ENCODE data around the gene TPGS2.
"Not testable (repeated sequence)": the region's sequence is repeated elsewhere in the genome, so short reads cannot be mapped to it uniquely, and the experiment has no call there.

The TPGS2 gene

DNA sequence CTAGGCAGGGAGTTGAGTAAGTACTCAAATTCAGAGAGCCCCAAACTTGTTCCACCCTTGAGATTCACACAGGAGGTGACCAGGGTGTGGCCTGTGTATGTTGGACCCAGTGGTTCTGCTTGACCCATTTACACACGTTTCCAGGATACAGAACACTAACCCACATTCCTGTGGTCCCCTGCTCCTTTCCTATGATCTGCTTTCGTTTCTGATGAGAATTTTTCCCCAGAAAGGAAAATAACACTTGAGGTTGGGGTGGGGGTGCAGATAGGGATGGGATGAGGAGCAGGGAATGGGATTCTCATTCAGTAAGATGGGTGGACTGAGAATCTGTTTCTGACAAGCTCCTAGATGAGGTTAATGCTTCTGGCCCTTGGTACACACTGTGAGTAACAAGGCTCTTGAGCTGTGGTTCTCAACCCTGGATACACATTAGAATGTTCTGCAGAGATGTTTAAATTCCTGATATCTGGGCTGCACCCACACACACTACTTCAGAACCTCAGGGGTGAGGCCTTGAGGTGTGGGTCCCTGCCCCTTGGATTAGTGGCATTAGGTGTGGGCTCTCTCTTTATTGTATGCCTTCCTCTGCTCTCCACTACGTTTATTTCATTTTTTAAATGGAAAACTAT, 58.4 kb downstream of the TPGS2 start:
- DNase-seq = no peak

DNA sequence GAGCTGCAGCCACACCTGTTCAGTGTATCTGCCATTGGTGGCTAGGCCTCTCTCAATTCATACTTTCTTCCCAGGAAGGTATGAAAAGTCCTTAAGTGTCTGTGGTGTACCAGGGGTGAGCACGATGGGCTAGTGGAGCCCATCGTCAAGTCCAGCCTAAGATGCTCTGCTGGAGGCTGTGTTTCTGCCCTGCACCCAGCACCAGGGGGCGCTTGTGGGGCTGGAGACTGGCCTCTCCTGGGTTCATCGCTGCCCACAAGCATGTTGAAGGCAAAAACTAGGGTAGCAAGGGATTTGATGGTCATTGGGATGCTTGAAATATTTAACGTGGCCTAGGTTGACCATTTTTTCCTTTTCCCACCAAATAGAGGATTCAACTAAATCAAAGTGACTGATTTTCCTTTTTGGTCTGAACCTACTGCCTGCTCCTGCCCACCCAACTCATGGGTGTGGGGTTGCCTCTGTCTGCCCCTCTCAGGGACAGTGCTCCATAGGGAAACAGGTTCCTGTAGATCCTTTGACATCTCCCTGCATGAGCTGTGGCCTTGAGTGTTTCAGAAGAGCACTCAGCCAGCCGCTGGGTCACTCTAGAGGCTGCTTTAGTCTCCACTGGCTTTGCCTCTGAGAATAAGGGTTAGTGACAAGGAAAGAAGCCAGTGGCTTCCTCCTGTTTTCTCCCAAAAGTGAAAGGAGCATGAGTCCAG, 59.0 kb downstream of the TPGS2 start:
- DNase-seq = no peak

DNA sequence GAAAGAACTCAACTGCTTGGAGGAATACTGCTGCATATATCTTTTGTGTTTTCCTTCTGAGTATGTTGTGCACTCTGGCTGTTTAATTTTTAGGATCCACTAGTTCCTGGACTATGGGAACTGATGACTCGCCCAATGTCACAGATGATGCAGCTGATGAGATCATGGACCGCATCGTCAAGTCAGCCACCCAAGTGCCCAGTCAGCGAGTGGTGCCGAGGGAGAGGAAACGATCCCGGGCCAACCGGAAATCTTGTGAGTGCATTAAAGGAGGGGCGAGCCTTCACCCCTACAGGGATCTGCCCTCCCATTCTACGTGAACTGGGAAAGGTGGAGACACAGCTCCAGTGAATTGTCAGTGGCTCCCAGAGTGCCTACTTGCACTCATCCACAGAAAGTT, 59.6 kb downstream of the TPGS2 start:
- DNase-seq = no peak

DNA sequence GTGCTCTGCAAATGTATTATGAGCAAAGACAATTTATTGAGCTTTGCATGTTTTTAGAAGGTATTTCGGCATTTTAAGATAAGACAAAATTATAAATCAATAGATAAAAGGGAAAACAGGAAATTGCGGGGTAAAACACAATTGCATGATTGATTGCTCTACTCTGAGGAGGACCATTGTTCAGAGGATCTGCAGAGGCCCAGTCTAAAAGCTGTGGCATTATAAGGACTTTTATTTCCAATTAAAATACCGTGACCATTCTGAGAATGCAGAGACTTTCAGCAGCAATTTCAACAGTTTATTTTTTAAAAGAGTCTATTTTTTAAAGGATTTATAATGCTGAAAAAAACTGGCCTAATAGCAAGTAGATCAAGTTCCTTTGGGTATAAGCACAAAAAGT, 62.0 kb downstream of the TPGS2 start:
- no peak for DNase-seq

DNA sequence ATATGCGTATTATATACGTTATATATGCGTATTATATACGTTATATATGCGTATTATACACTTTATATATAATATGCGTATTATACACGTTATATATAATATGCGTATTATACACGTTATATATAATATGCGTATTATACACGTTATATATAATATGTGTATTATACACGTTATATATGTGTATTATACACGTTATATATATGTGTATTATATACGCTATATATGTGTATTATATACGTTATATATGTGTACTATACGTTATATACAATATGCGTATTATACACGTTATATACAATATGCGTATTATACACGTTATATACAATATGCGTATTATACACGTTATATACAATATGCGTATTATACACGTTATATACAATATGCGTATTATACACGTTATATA, 65.8 kb downstream of the TPGS2 start:
- DNase-seq = not testable (repeated sequence)

DNA sequence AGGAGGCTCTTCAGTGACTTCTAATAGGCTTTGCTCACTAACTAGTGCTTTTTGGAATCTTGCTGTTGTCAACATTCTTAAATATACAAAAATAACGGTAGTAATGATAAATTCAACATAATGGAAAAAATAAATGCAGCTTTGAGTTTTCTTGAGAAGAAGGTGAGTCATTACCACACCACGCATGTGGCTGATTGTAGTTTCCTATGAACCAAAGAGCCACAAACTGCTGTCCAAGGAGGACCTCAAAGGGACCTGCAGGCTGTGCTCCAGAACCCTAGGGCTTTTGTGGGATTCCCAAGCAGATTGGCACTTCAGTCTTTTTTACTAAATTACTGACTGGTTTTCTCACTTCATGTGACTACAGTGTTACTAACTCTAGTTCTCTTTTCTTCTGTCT, 66.7 kb downstream of the TPGS2 start:
- DNase-seq = no peak

DNA sequence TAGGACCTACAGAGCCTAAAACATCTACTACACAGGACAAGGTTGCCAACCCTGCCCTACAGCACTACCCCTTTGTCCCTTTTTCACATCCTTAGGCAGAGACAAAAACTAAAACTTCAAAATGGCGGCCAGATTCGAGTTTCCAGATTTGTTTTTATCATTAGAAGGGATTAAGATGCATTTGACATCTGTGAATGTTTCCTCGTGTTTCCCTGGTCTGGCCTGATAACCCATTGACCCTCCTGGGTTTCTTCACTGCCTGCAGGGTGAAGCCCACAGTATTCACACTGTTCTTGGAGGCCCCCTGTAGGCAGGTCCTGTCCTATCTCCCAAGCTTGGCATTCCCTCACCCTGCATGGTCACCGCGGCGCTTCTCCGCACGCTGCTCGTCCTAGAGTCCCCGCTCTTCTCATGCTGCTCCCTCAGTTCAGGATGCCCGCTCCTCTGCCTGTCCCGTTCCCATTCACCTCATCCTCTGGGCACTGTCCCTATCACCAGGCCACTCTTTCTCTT, 67.6 kb downstream of the TPGS2 start:
- no peak for DNase-seq

DNA sequence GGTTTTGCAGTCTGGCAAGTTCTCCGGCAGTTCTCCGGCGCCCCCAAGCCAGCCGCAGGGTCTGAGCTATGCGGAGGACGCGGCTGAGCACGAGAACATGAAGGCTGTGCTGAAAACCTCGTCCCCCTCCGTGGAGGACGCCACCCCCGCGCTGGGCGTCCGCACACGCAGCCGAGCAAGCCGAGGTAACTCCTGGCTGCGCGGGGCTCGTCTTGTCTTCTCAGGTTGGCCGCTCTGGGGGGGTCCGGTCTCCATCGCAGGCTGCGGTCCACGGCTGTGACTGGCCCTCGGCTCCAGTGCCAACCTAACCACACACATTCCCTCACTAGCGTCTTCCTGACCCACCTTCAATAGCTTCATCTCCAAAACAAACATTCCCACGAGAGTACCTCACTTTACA, 68.2 kb downstream of the TPGS2 start:
- no peak for DNase-seq

DNA sequence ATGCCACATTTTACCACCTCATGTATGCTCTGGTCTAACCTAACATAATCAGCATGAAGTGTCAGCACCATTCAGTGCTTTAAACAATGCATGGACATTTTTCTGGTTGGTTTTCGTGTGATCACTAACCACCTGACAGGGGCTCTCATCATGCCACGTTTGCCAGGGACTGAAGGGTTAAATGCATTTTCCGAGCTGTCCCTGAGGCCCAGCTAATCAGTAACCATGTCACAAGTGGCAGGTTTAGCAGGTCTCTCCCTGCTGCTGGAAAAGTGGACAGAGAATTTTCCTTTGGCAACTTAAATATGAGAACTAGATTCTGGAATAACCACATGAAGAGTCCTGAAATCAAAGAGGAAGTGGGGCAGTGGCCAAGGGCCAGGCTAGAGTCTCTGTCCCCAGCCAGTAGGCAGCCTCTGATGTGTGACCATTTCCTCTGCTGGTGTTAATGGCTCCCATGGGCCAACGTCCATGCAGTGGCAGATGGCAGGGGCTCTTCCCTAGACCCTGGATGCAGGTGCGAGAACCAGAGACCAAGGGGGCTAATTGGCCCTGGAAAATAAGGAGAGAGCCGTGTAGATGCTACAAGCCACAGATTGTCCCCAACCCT, 69.5 kb downstream of the TPGS2 start:
- DNase-seq = no peak

DNA sequence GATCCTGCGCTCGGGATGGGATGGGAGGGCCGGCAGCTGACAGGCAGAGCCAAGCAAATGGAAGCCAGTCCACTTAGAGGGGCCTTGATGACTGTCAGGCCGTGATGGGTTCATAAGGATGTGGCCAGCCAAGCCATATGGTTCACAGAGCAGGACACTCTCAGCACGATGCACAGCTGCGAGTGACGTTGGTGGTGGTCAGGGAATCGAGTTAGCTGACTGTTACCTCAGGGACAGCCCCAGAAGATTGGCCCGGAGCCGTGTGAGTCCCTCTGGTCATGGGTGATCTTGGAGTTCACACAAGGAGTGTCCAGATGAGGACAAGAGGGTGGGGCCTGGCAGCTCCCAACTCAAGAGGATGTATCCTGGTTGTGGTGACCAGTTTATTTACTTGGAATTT, 70.2 kb downstream of the TPGS2 start:
- no peak for DNase-seq

DNA sequence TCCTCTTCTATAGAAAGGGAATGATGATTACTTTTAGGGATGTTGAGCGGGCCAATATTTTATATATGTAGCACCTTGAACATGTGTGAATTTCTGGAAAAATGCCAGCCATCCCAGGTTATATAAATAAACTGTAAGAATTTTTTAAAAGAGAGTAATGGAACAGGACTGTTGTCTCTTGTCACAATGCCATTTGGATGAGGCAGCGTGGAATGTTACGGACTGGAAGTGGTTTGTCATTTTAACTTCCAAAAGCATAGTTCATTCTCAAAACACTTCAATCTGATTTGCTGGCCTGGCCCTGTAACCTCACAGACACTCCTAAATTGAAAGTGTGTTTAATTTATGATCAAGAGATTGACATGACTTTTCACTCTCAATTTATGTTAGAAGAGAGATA, 70.8 kb downstream of the TPGS2 start:
- DNase-seq = no peak

DNA sequence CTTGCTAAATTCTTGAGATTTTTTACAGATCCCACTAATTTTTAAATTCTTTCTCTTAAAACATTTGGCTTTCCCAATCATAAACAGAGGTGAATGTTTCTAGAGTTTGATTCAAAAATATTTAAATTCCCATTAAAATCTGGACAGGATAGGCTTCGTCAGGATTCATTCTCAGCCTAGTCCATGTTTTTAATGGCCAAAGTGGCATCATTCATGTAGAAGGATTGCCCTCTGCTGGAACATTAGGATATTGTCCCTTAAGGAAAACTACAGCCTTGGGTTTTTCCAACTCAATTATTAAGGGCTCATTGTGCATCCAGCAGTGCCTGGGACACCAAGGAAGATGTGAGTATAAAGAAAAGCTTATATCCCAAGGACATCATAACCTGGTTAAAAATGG, 71.7 kb downstream of the TPGS2 start:
- DNase-seq = no peak

DNA sequence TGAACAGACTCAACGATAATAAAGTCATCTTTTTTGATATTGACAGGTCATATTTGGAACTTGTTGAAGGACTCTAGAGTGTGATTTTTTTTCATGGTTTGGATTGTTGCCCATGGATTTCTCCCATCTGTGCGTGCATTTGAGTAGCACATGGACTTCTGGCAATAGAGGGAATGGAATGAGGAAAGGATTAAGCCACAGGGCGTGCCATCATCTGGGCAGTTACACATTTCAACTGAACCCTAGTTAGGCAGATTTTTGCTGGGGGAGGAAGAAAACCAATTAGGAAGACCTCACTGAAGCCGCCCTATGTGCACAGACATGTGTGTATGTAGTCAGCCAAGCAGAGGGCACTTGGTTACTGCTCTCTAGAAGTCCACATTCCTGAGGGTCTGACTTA, 72.6 kb downstream of the TPGS2 start:
- no peak for DNase-seq

DNA sequence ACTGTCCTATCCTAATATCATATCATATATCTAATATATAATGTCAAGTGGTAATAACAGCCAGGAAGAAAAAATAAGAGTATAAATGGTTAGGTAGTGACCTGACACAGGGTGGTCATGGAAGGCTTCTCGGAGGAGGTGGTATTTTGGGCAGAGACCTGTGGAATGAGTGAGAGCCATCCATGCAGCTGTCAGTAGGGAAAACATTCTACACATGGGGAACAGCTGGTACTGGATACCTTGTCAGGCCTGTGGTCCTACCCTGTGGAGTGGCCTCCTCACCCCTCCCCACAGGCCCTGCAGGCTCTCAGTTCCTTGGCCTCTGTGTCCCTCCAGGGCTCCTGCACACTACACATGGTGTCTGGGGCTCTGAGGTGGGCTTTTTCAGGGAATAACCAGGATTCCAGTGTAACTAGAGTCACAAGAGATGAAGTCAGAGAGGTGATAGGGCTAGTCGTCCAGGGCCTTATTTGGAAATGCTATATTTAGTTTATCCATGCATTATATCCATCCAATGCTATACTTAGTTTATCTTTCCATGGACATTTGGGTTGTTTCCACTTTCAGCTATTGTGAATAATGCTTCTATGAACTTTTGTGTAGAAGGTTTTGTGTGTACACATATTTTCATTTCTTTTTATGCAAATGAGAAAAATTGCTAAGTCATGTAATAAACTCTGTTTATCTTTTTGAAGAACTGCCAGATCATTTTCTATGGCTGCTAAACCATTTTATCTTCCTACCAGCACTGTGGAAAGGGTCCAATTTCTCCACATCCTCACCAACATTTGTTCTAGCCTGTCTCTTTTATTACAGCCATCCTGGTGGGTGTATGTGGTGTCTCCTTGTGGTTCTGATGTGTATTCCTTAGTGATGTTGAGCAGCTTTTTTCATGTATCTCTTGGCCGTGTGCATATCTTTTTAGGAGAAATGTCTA, 75.6 kb downstream of the TPGS2 start:
- DNase-seq = no peak

DNA sequence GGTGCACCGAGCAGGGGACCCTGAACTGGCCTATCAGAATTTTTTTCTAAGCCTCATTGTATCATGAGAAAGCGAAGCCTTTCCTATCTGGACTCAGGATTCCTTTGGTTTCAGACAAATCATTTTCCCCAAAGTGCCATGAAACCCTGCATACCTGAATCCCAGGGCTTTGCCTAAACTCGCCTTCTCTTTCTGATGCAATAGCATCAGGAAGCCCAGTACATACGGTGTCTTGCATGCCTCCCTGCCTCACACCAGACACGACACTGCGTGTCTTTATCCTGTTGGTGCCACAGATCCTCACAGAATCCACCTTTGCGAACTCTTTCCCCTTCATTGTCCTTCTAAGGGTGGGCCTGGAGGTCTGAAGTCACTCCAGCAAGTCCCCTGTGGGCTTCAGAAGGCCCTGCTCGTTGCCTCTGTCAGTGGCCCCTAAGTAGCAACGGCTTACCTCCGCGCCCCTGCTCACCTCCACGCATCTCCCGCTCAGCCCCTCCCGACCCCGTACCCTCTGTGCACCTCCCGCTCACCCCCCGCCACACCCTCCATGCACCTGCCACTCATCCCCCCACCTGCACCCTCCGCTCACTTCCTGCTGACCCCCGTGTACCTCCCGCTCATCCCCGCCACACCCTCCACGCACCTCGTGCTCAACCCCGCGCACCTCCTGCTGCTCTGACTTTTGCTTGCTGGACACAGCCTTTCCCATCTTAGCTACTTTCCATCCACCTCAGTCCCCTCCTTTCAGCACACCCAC, 83.4 kb downstream of the TPGS2 start:
- no peak for DNase-seq

DNA sequence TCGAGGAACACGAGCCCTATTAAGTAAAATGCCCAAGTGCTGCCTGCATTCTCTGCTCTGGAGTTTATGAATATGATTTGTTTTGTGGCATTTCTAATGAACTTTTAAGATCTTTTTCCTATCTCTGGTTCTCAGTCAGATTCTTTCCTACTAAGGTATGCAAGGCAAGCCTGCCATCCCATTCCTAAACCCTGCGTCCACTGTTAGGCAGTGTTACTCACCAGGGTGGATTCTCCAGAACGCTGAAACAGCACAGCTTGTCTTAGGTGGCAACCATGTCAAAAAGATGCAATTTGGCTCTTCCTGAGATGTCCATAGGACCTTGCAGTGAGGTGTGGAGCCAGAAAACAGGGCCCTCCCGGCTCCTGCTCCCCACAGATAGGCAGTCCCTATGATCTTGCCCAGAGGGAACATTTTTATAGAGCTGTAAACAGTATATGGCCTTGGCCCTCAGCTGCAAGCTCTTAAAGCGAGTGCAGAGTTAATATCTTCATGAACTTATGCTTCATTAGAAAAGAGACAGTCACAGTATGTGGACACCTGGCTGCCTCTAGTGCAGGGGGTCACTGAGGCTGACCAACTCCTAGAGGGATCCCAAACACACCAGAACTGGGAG, 84.4 kb downstream of the TPGS2 start:
- no peak for DNase-seq
